Mammary microvascular endothelial cell (primary cell): Measurements from ENCODE around the gene KCNJ14. TPM values are rescaled to one million over a fixed set of nuclear protein-coding genes. Genes with fewer than 3 reads are reported as not detected.

ENCODE experiments used
- total RNA-seq: library from RNA; depleted of rRNA; stranded (reverse); fragments of >200 nt; gene quantifications from 2 replicates; pipeline ENCODE4 v1.2.3, GENCODE V29; 2015

KCNJ14 gene
- 0.20 and 0.39 TPM in 2 replicates for total RNA-seq

GRCh38 chr19:48455171-48455907, at the start of gene KCNJ14:
KCNJ14 (plus strand) TSS chr19:48455574; CDS start chr19:48461725, 6,151 bp downstream.

GRCh38 chr19:48445606-48446481, 9.5 kb upstream of the KCNJ14 start, which contains the start of gene GRWD1:
GRWD1 (plus strand) TSS chr19:48445983; CDS start chr19:48446006, 23 bp downstream.

DNA sequence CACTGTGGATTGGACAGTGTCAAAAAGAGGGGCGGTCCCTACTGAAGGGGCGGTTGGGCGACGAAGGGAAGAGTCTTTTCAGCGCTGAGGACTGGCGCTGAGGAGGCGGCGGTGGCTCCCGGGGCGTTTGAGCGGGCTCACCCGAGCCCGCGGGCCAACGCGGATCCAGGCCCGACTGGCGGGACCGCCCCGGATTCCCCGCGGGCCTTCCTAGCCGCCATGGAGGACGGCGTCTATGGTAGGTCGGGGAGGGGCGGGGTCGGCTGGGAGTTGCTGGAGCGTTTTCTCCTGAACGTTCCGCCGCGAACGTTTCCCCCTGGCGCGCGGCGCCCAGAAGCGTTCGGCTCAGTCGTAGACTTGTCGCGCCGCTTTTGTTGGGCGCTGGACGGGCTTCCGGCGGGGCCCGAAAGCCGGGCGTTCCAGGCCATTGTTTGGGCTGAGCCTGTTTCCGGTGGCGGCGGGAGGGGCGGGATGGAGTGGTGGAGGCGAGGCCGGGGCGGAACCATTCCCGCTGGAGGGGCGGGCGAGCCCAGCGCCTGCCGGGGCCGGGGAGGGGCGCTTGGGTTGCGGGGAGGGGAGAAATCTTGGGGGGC, 14.0 kb downstream of the KCNJ14 start, which contains the start of gene CYTH2:
Gene CYTH2, plus strand, starts transcription at position 81 of the 593 bp plus-strand sequence. Its CDS starts 139 bp downstream, at position 220.

GRCh38 chr19:48511800-48512503, 56.6 kb downstream of the KCNJ14 start, which contains the start of gene LMTK3:
LMTK3 (minus strand) TSS chr19:48511835; CDS start chr19:48511576, 259 bp downstream.

Other genes starting within 250 kb of the KCNJ14 start
- gene CARD8, start 199.7 kb upstream of the KCNJ14 start, total RNA-seq = 63.4 and 69.2 TPM in 2 replicates
- 1.8 and 1.9 TPM in 2 replicates for gene ZNF114, start 185.5 kb upstream of the KCNJ14 start, total RNA-seq
- 30.1 and 45.4 TPM in 2 replicates for gene EMP3, start 130.0 kb upstream of the KCNJ14 start, total RNA-seq
- gene TMEM143, start 91.6 kb upstream of the KCNJ14 start, total RNA-seq = 3.5 and 8.0 TPM in 2 replicates
- not detected in 2 replicates for gene SYNGR4, start 91.2 kb upstream of the KCNJ14 start, total RNA-seq
- 96.5 and 102 TPM in 2 replicates for gene KDELR1, start 64.0 kb upstream of the KCNJ14 start, total RNA-seq
- 0.40 and 0.64 TPM in 2 replicates for gene GRIN2D, start 61.9 kb upstream of the KCNJ14 start, total RNA-seq
- 67.2 and 69.6 TPM in 2 replicates for gene GRWD1, start 9.6 kb upstream of the KCNJ14 start, total RNA-seq
- gene CYTH2, start 13.8 kb downstream of the KCNJ14 start, total RNA-seq = 35.5 and 41.4 TPM in 2 replicates
- 0.05 TPM in 1 of 2 replicates, not detected in the other for gene LMTK3, start 56.3 kb downstream of the KCNJ14 start, total RNA-seq
- gene SULT2B1, start 96.6 kb downstream of the KCNJ14 start, total RNA-seq = not detected in 2 replicates
- gene SPACA4, start 151.2 kb downstream of the KCNJ14 start, total RNA-seq = not detected in 2 replicates
- 0.33 TPM in 1 of 2 replicates, not detected in the other for gene FAM83E, start 159.5 kb downstream of the KCNJ14 start, total RNA-seq
- 2,122 and 2,588 TPM in 2 replicates for gene RPL18, start 163.6 kb downstream of the KCNJ14 start, total RNA-seq
- 12.4 and 14.3 TPM in 2 replicates for gene SPHK2, start 163.9 kb downstream of the KCNJ14 start, total RNA-seq
- 0.13 and 1.8 TPM in 2 replicates for gene DBP, start 181.8 kb downstream of the KCNJ14 start, total RNA-seq
- 0.07 and 0.54 TPM in 2 replicates for gene CA11, start 190.6 kb downstream of the KCNJ14 start, total RNA-seq
- 0.07 TPM in 1 of 2 replicates, not detected in the other for gene NTN5, start 217.4 kb downstream of the KCNJ14 start, total RNA-seq
- not detected in 2 replicates for gene FUT2, start 240.4 kb downstream of the KCNJ14 start, total RNA-seq